ENCODE results near the gene SOX1.

The SOX1 gene

DNA sequence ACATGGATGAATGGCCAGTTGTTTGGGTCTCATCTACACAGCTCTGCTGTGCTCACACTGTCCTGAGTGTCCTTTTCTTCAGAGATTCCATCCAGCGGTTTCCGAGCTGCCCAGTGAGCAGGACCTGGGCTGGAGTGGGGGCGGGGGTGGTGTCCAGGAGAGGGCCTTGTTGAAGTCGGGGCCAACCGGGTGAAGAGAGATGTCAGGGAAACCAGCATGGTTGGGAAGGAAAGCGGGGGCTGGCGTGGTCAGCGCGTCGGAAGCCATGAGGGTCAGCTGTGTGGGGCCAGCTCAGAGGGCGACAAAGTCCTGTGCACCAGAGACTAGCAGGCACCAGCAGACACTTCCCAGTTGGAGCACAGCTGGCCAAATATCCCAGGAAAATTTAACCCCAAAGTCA lies 37.8 kb upstream of the SOX1 start (continued):
- TF ChIP-seq ZNF747 (tag by site-specific recombination; IDR thresholded peaks at IDR 0.05) = no peak
- no peak for TF ChIP-seq MYNN (tag by site-specific recombination; IDR thresholded peaks at IDR 0.05; ENCODE audit: borderline replicate concordance)
- no peak for TF ChIP-seq BCL11A (tag by site-specific recombination; IDR thresholded peaks at IDR 0.05; ENCODE audit: low read depth)
- TF ChIP-seq ZSCAN16 (tag by site-specific recombination; IDR thresholded peaks at IDR 0.05) = no peak
- no peak for TF ChIP-seq ZNF639 (tag by site-specific recombination; IDR thresholded peaks at IDR 0.05)

DNA sequence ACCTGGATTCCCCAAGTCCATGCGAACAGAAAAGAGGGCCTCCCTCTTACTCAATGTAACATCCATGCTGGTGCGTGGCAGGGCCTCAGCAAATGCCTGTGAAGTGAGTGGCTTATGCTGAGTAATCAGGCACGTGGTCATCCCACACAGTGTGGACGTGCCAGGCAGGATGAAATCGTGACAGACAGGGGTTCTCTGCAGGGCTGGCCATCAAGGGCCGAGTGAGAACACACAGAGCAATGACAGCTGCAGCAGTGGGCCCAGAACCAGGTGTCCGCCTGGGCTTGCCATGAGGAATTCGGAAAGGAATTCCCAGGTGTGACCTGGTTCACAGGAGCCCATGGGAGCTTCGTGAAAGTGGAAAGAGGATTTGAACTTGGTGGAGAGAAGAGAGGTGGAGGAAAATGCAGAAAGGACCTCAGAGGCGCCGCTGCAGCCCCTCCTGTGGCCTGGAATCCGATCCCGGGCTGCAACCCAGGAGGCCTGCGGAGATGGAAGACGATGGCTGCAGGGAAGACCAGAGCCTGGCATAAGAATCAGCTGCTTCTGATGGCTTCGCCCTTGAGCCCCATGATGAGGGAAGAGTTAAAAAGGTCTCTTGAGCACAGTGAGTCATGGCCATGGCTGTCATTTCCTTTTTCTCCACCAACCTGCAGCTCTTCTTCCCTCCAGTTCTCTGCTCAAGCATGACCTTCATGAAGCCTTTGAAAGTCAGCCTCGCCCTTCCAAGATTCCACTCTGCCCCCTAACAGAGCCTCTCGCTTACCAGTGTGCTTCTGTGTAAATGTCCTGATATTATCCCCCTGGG lies 34.6 kb upstream of the SOX1 start:
- TF ChIP-seq ZNF311 (tag by site-specific recombination; IDR thresholded peaks at IDR 0.05; ENCODE audit: borderline replicate concordance) = no peak
- TF ChIP-seq MYNN (tag by site-specific recombination; IDR thresholded peaks at IDR 0.05; ENCODE audit: borderline replicate concordance) = no peak
- TF ChIP-seq KLF7 (tag by site-specific recombination; IDR thresholded peaks at IDR 0.05; ENCODE audit: borderline replicate concordance) = no peak
- TF ChIP-seq ZNF707 (tag by site-specific recombination; IDR thresholded peaks at IDR 0.05) = no peak
- TF ChIP-seq GLI4 (tag by site-specific recombination; IDR thresholded peaks at IDR 0.05) = no peak
- TF ChIP-seq ZNF341 (tag by site-specific recombination; IDR thresholded peaks at IDR 0.05; ENCODE audit: low read depth) = 0 out of 2 replicates have a peak, but pooled peaks have one; percentile 12
- no peak for TF ChIP-seq ZNF658 (tag by site-specific recombination; IDR thresholded peaks at IDR 0.05)

DNA sequence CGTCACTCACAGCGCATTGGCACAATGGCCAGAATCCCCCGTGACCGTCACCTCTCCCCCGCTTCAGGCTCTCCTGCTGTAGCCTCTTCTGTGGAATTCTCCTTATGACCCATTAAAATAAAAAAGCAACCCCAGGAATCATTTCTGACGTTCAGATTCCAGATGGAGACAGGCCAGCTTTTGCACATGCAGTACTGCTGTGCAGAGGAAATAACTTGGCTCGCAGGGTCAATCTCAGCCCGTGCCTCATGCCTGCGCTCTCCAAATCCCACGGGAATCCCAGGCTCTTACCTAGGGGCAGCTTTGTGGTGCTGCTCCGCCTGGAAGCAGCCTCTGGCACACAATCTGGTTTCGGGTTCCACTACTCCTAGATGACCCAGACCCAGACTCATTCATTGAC lies 32.7 kb upstream of the SOX1 start:
- ChIA-PET POLR2A (no interaction called here), CTCF (interaction anchor here (0.7 kb wide), 1 partner anchor 57 kb away, joined by 4 read pairs; no protein-coding TSS in a partner anchor)
- Histone ChIP-seq H3K27ac (ENCODE audit: extremely low read depth, low read depth, low read length) (no peak overlapping the region), H3K4me3 (ENCODE audit: low read depth, low read length) (no peak overlapping the region), H3K4me1 (ENCODE audit: control insufficient read depth, insufficient read depth, low read length) (no peaks in the 10 kb centered on the region), H3K36me3 (ENCODE audit: control insufficient read depth in 2 of 2, insufficient read depth in 1 of 2, low read length in 2 of 2) (no peaks in the 10 kb centered on the region), H3K9me3 (ENCODE audit: control insufficient read depth, insufficient read depth, low read depth, low read length) (no peaks in the 10 kb centered on the region)
- TF ChIP-seq ZNF830 (tag by site-specific recombination; IDR thresholded peaks at IDR 0.05; ENCODE audit: low read depth) = no peak
- TF ChIP-seq ZNF529 (tag by site-specific recombination; IDR thresholded peaks at IDR 0.05; ENCODE audit: insufficient replicate concordance) = no peak
- no peak for TF ChIP-seq MEIS1 (CRISPR knock-in tag; IDR thresholded peaks at IDR 0.05; ENCODE audit: borderline replicate concordance)
- no peak for TF ChIP-seq GLI4 (tag by site-specific recombination; IDR thresholded peaks at IDR 0.05)
- TF ChIP-seq ZNF558 (tag by site-specific recombination; IDR thresholded peaks at IDR 0.05) = no peak

More for the DNA sequence above, 34.6 kb upstream of the SOX1 start:
- Histone ChIP-seq H3K9me3 (ENCODE audit: control insufficient read depth, insufficient read depth, low read depth, low read length) (no peaks in the 10 kb centered on the region), H3K4me3 (ENCODE audit: low read depth, low read length) (no peak overlapping the region), H3K27ac (ENCODE audit: extremely low read depth, low read depth, low read length) (no peak overlapping the region), H3K36me3 (ENCODE audit: control insufficient read depth in 2 of 2, insufficient read depth in 1 of 2, low read length in 2 of 2) (no peaks in the 10 kb centered on the region), H3K4me1 (ENCODE audit: control insufficient read depth, insufficient read depth, low read length) (no peaks in the 10 kb centered on the region)
- ChIA-PET CTCF (no interaction called here), POLR2A (no interaction called here)

- no peaks in the 10 kb centered on the region for H3K9me3 ChIP-seq (ENCODE audit: control insufficient read depth, insufficient read depth, low read depth, low read length)
- no peak overlapping the region for H3K4me3 ChIP-seq (ENCODE audit: low read depth, low read length)
- CTCF ChIA-PET = no interaction called here
- POLR2A ChIA-PET = no interaction called here
- TF ChIP-seq ZNF501 (tag by site-specific recombination; IDR thresholded peaks at IDR 0.05) (no peak), ZNF658 (tag by site-specific recombination; IDR thresholded peaks at IDR 0.05) (no peak), PRDM1 (tag by site-specific recombination; IDR thresholded peaks at IDR 0.05) (no peak)
- TF ChIP-seq, protein P1, sequence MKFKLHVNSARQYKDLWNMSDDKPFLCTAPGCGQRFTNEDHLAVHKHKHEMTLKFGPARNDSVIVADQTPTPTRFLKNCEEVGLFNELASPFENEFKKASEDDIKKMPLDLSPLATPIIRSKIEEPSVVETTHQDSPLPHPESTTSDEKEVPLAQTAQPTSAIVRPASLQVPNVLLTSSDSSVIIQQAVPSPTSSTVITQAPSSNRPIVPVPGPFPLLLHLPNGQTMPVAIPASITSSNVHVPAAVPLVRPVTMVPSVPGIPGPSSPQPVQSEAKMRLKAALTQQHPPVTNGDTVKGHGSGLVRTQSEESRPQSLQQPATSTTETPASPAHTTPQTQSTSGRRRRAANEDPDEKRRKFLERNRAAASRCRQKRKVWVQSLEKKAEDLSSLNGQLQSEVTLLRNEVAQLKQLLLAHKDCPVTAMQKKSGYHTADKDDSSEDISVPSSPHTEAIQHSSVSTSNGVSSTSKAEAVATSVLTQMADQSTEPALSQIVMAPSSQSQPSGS (tag by site-specific recombination; IDR thresholded peaks at IDR 0.05; ENCODE audit: low read depth) = no peak
- no peaks in the 10 kb centered on the region for H3K36me3 ChIP-seq (ENCODE audit: control insufficient read depth in 2 of 2, insufficient read depth in 1 of 2, low read length in 2 of 2)
- H3K4me1 ChIP-seq (ENCODE audit: control insufficient read depth, insufficient read depth, low read length) = no peaks in the 10 kb centered on the region
- no peak overlapping the region for H3K27ac ChIP-seq (ENCODE audit: extremely low read depth, low read depth, low read length)
These were observed 32.1 kb upstream of the SOX1 start for GRCh38 chr13:112034846-112035245.
